Common myeloid progenitor, CD34-positive (primary cell): ENCODE data around the gene IGF2BP2.

Experiments used
- CTCF ChIA-PET: fragments of 350-600 bp; sonication (Branson Sonifier 250); formaldehyde crosslinking; loops from one replicate; lab custom pipeline; 2021; ENCODE audit warnings: antibody characterized with exemption; lab: Charles Lee
- POLR2A ChIA-PET: fragments of 350-600 bp; sonication (Branson Sonifier 250); formaldehyde crosslinking; loops from one replicate; lab custom pipeline; 2021; ENCODE audit warnings: antibody characterized with exemption; lab: Charles Lee
- DNase-seq, 3 donors: peaks; one replicate each; pipeline versions ENCODE4 v3.0.0 to v3.0.0-alpha.2; 2013
- H3K27ac ChIP-seq, 2 experiments: 1 replicate in 1 of 2; 2 replicates in 1 of 2; pipeline ENCODE4 v1.7.0; 2013; ENCODE audit warnings: inconsistent platforms in 2 of 2, low read length in 2 of 2, mild to moderate bottlenecking in 2 of 2, low read depth in 1 of 2, moderate library complexity in 1 of 2; ENCODE audit not compliant: severe bottlenecking in 2 of 2, insufficient read depth in 1 of 2, poor library complexity in 1 of 2
- H3K27me3 ChIP-seq, 5 experiments: replicated peaks in 2 of 5; 1 replicate in 3 of 5; 2 replicates in 2 of 5; pipeline versions ENCODE4 v1.6.1 to v1.7.0; 2013; ENCODE audit warnings: low read length in 4 of 5, mild to moderate bottlenecking in 2 of 5, moderate library complexity in 2 of 5, inconsistent platforms in 1 of 5; ENCODE audit not compliant: insufficient read depth in 5 of 5, control insufficient read depth in 4 of 5
- H3K36me3 ChIP-seq, 4 experiments: 1 replicate in 2 of 4; 2 replicates in 2 of 4; pipeline versions ENCODE4 v1.6.1 to v1.7.0; 2013; ENCODE audit warnings: low read length in 3 of 4, control low read depth in 1 of 4, mild to moderate bottlenecking in 1 of 4; ENCODE audit not compliant: control insufficient read depth in 4 of 4, insufficient read depth in 4 of 4
- H3K4me1 ChIP-seq, 4 experiments: 1 replicate in 3 of 4; 2 replicates in 1 of 4; pipeline versions ENCODE4 v1.6.1 to v1.7.1; 2013; ENCODE audit warnings: low read length in 3 of 4, mild to moderate bottlenecking in 3 of 4, control low read depth in 1 of 4, inconsistent platforms in 1 of 4, moderate library complexity in 1 of 4; ENCODE audit not compliant: control insufficient read depth in 4 of 4, insufficient read depth in 4 of 4; ENCODE audit errors: control extremely low read depth in 1 of 4
- H3K4me3 ChIP-seq, 7 experiments: 1 replicate in 4 of 7; 2 replicates in 3 of 7; pipeline versions ENCODE4 v1.5.1 to v1.7.0; 2013; ENCODE audit warnings: mild to moderate bottlenecking in 7 of 7, low read length in 6 of 7, moderate library complexity in 6 of 7, inconsistent platforms in 2 of 7, low read depth in 2 of 7, control low read depth in 1 of 7; ENCODE audit not compliant: insufficient read depth in 4 of 7, control insufficient read depth in 1 of 7; ENCODE audit errors: extremely low read depth in 1 of 7
- H3K9me3 ChIP-seq, 5 experiments: 1 replicate in 4 of 5; 2 replicates in 1 of 5; pipeline versions ENCODE4 v1.6.1 to v1.7.1; 2013; ENCODE audit warnings: low read length in 4 of 5, mild to moderate bottlenecking in 2 of 5, inconsistent platforms in 1 of 5, low read depth in 1 of 5, moderate library complexity in 1 of 5; ENCODE audit not compliant: control insufficient read depth in 4 of 5, insufficient read depth in 2 of 5; ENCODE audit errors: control extremely low read depth in 1 of 5
- WGBS: methylation state at CpG from one replicate; pipeline ENCODE4 v1.1.5; 2013; ENCODE audit not compliant: insufficient coverage; 5-methylcytosine and 5-hydroxymethylcytosine counted together

The IGF2BP2 gene

GRCh38 chr3:185851959-185852358 is 27.1 kb upstream of the IGF2BP2 start:
- H3K27me3 ChIP-seq: no peaks in the 10 kb centered on the region
- no CpG with 5 or more reads among the region's 1 CpG for WGBS
- H3K36me3 ChIP-seq: no peaks in the 10 kb centered on the region
- H3K4me1 ChIP-seq: no peaks in the 10 kb centered on the region
- H3K4me3 ChIP-seq: no peak overlapping the region
- ChIA-PET CTCF (no interaction called here), POLR2A (no interaction called here)
- DNase-seq: no peak
- no peak overlapping the region for H3K27ac ChIP-seq
- H3K9me3 ChIP-seq: peaks cover 0 to 9% (median 3%) of the 10 kb centered on the region in 5 experiments

GRCh38 chr3:185851046-185851445 is 26.2 kb upstream of the IGF2BP2 start:
- Histone ChIP-seq H3K36me3 (no peaks in the 10 kb centered on the region), H3K9me3 (peaks cover 0 to under 1% (median 0%) of the 10 kb centered on the region in 5 experiments), H3K4me3 (no peak overlapping the region), H3K4me1 (no peaks in the 10 kb centered on the region), H3K27me3 (no peaks in the 10 kb centered on the region), H3K27ac (no peak overlapping the region)
- POLR2A ChIA-PET: interaction anchor here (0.7 kb wide), 1 partner anchor 929 kb away, joined by 3 read pairs; no protein-coding TSS in a partner anchor
- CTCF ChIA-PET: interaction anchor here (1.2 kb wide), 2 partner anchors 14 to 72 kb away, joined by 3 to 5 read pairs; no protein-coding TSS in a partner anchor
- no CpG with 5 or more reads among the region's 3 CpGs for WGBS
- DNase-seq: no peak

GRCh38 chr3:185847506-185847905 is 22.7 kb upstream of the IGF2BP2 start:
- ChIA-PET CTCF (no interaction called here), POLR2A (no interaction called here)
- Histone ChIP-seq H3K4me3 (no peak overlapping the region), H3K27ac (no peak overlapping the region), H3K27me3 (no peaks in the 10 kb centered on the region), H3K4me1 (no peaks in the 10 kb centered on the region), H3K36me3 (no peaks in the 10 kb centered on the region), H3K9me3 (no peaks in the 10 kb centered on the region)
- WGBS: 91% methylated on average over 3 of the region's 6 CpGs
- DNase-seq: no peak

GRCh38 chr3:185846037-185846436 is 21.2 kb upstream of the IGF2BP2 start:
- no peaks in the 10 kb centered on the region for H3K4me1 ChIP-seq
- H3K27me3 ChIP-seq: no peaks in the 10 kb centered on the region
- H3K36me3 ChIP-seq: no peaks in the 10 kb centered on the region
- DNase-seq: no peak
- CTCF ChIA-PET: interaction anchor here (0.9 kb wide), 1 partner anchor 11 kb away, joined by 6 read pairs; no protein-coding TSS in a partner anchor
- no peaks in the 10 kb centered on the region for H3K9me3 ChIP-seq
- POLR2A ChIA-PET: interaction anchor here (0.6 to 0.8 kb wide), 2 partner anchors 20 to 39 kb away, joined by 3 to 4 read pairs; no protein-coding TSS in a partner anchor
- H3K4me3 ChIP-seq: no peak overlapping the region
- H3K27ac ChIP-seq: no peak overlapping the region
- 91% methylated on average over 5 of the region's 6 CpGs for WGBS

GRCh38 chr3:185844051-185844450 is 19.2 kb upstream of the IGF2BP2 start:
- no peaks in the 10 kb centered on the region for H3K36me3 ChIP-seq
- WGBS: 97% methylated on average over 3 of the region's 3 CpGs
- H3K9me3 ChIP-seq: no peaks in the 10 kb centered on the region
- DNase-seq: no peak
- ChIA-PET POLR2A (no interaction called here), CTCF (interaction anchor here (0.8 kb wide), 1 partner anchor 13 kb away, joined by 3 read pairs; no protein-coding TSS in a partner anchor)
- H3K4me1 ChIP-seq: no peaks in the 10 kb centered on the region
- no peak overlapping the region for H3K4me3 ChIP-seq
- H3K27me3 ChIP-seq: no peaks in the 10 kb centered on the region
- no peak overlapping the region for H3K27ac ChIP-seq

GRCh38 chr3:185843635-185844034 is 18.8 kb upstream of the IGF2BP2 start:
- H3K36me3 ChIP-seq: no peaks in the 10 kb centered on the region
- H3K9me3 ChIP-seq: no peaks in the 10 kb centered on the region
- H3K27ac ChIP-seq: no peak overlapping the region
- 100% methylated on average over 1 of the region's 2 CpGs for WGBS
- ChIA-PET POLR2A (no interaction called here), CTCF (no interaction called here)
- no peaks in the 10 kb centered on the region for H3K4me1 ChIP-seq
- H3K4me3 ChIP-seq: no peak overlapping the region
- DNase-seq: no peak
- no peaks in the 10 kb centered on the region for H3K27me3 ChIP-seq

GRCh38 chr3:185843126-185843525 is 18.3 kb upstream of the IGF2BP2 start:
- H3K36me3 ChIP-seq: no peaks in the 10 kb centered on the region
- ChIA-PET POLR2A (no interaction called here), CTCF (no interaction called here)
- no peak overlapping the region for H3K27ac ChIP-seq
- DNase-seq: no peak
- H3K27me3 ChIP-seq: no peaks in the 10 kb centered on the region
- H3K4me1 ChIP-seq: no peaks in the 10 kb centered on the region
- no peak overlapping the region for H3K4me3 ChIP-seq
- no CpG with 5 or more reads among the region's 3 CpGs for WGBS
- no peaks in the 10 kb centered on the region for H3K9me3 ChIP-seq
